GM12878 (cell line): ENCODE measurements around the gene CLEC17A. TPM values are rescaled to one million over a fixed set of nuclear protein-coding genes. Genes with fewer than 3 reads are reported as not detected.

ENCODE experiments used
- ATF3 ChIP-seq: IDR thresholded peaks from 2 replicates; pipeline ENCODE4 v1.6.1; 2011; ENCODE audit warnings: low read depth, mild to moderate bottlenecking, low read length, moderate library complexity, borderline replicate concordance; ENCODE audit errors: extremely low read depth
- BCL3 ChIP-seq: IDR thresholded peaks from 2 replicates; pipeline ENCODE4 v1.6.1; 2011; ENCODE audit warnings: borderline replicate concordance, low read depth, mild to moderate bottlenecking, moderate library complexity, low read length; ENCODE audit not compliant: insufficient read depth, poor library complexity, severe bottlenecking
- BHLHE40 ChIP-seq, 2 experiments: fragments of 450-650 bp in 1 of 2; IDR thresholded peaks; 2 replicates each; pipeline ENCODE4 v1.6.1; 2011 to 2017; ENCODE audit warnings: low read depth in 2 of 2, borderline replicate concordance in 1 of 2, improper control_type of control experiment in 1 of 2, low read length in 1 of 2, mild to moderate bottlenecking in 1 of 2
- CHD4 ChIP-seq: fragments of 200-600 bp; sonication (generic); IDR thresholded peaks from 2 replicates; pipeline ENCODE4 v1.6.1; 2016; ENCODE audit warnings: mild to moderate bottlenecking
- CREB1 ChIP-seq: IDR thresholded peaks from 2 replicates; pipeline ENCODE4 v1.6.1; 2012; ENCODE audit warnings: low read depth, mild to moderate bottlenecking, inconsistent platforms
- CREM ChIP-seq: IDR thresholded peaks from 2 replicates; pipeline ENCODE4 v1.6.1; 2014; ENCODE audit warnings: antibody characterized with exemption, low read depth
- EED ChIP-seq: sonication (generic); IDR thresholded peaks from 2 replicates; pipeline ENCODE4 v1.6.1; 2016; ENCODE audit warnings: antibody characterized with exemption, low read depth
- FOS ChIP-seq: IDR thresholded peaks from 3 replicates; pipeline ENCODE4 v1.6.1; 2011; ENCODE audit warnings: borderline replicate concordance; ENCODE audit not compliant: insufficient read length; ENCODE audit errors: extremely low read depth
- GABPA ChIP-seq: IDR thresholded peaks from 2 replicates; pipeline ENCODE4 v1.6.1; 2014; ENCODE audit warnings: antibody characterized with exemption, low read depth, mild to moderate bottlenecking, inconsistent platforms
- GATAD2B ChIP-seq: fragments of 450-650 bp; conservative IDR thresholded peaks from 2 replicates; pipeline ENCODE4 v1.6.1; 2017; ENCODE audit warnings: low read depth, mild to moderate bottlenecking, moderate library complexity
- HDAC2 ChIP-seq: fragments of 200-600 bp; sonication (generic); IDR thresholded peaks from 2 replicates; pipeline ENCODE4 v1.6.1; 2017
- HDAC6 ChIP-seq: fragments of 200-600 bp; sonication (generic); IDR thresholded peaks from one replicate; pipeline ENCODE4 v1.8.0; 2017; ENCODE audit warnings: antibody characterized with exemption; ENCODE audit not compliant: unreplicated experiment
- IKZF1 ChIP-seq: fragments of 450-650 bp; conservative IDR thresholded peaks from 2 replicates; pipeline ENCODE4 v1.6.1; 2017; ENCODE audit warnings: antibody characterized with exemption, mild to moderate bottlenecking
- IRF4 ChIP-seq: IDR thresholded peaks from 2 replicates; pipeline ENCODE4 v1.6.1; 2011; ENCODE audit warnings: low read depth, low read length
- IRF5 ChIP-seq: fragments of 450-650 bp; IDR thresholded peaks from 2 replicates; pipeline ENCODE4 v1.6.1; 2017; ENCODE audit warnings: borderline replicate concordance
- KLF5 ChIP-seq: fragments of 450-650 bp; IDR thresholded peaks from 2 replicates; pipeline ENCODE4 v1.6.1; 2014; ENCODE audit warnings: mild to moderate bottlenecking; ENCODE audit not compliant: partially characterized antibody
- MAX ChIP-seq: IDR thresholded peaks from 2 replicates; pipeline ENCODE4 v1.6.1; 2012; ENCODE audit warnings: low read depth, low read length, improper control_type of control experiment
- MLLT1 ChIP-seq: fragments of 450-650 bp; IDR thresholded peaks from 2 replicates; pipeline ENCODE4 v1.6.1; 2016; ENCODE audit warnings: mild to moderate bottlenecking
- MYB ChIP-seq: fragments of 150-350 bp; IDR thresholded peaks from 2 replicates; pipeline ENCODE4 v1.6.1; 2014; ENCODE audit warnings: mild to moderate bottlenecking, low read depth, low read length, borderline replicate concordance
- NR2F1 ChIP-seq: fragments of 450-650 bp; conservative IDR thresholded peaks from 2 replicates; pipeline ENCODE4 v1.6.1; 2017; ENCODE audit warnings: mild to moderate bottlenecking
- PRDM15 ChIP-seq: fragments of 450-650 bp; formaldehyde crosslinking; IDR thresholded peaks from 2 replicates; pipeline ENCODE4 v1.4.0; 2020; ENCODE audit warnings: mild to moderate bottlenecking, moderate library complexity
- RAD21 ChIP-seq: IDR thresholded peaks from 2 replicates; pipeline ENCODE4 v1.6.1; 2011; ENCODE audit warnings: mild to moderate bottlenecking, low read depth, low read length, moderate library complexity; ENCODE audit not compliant: insufficient read depth
- RAD51 ChIP-seq: fragments of 450-650 bp; IDR thresholded peaks from 2 replicates; pipeline ENCODE4 v1.6.1; 2016; ENCODE audit warnings: moderate library complexity, mild to moderate bottlenecking, inconsistent platforms
- RUNX3 ChIP-seq: IDR thresholded peaks from 2 replicates; pipeline ENCODE4 v1.6.1; 2012; ENCODE audit warnings: low read length, inconsistent platforms
- SP1 ChIP-seq: IDR thresholded peaks from one replicate; pipeline ENCODE4 v1.6.1; 2011; ENCODE audit warnings: low read depth, low read length
- polyA plus RNA-seq, 11 experiments: library from polyadenylated mRNA; depleted of rRNA in 4 of 11; unstranded in 6 of 11; stranded (reverse) in 5 of 11; fragments of >200 nt; fragmentation: Nextera tagmentation in 4 of 11; fragmentation: Illumina TruSeq in 1 of 11; extraction: Ambion mirVana in 4 of 11; extraction: Trizol in 1 of 11; gene quantifications; 1 replicate in 1 of 11; 2 replicates in 10 of 11; pipeline versions ENCODE4 v1.2.1 to v1.2.3, GENCODE V29; 2011 to 2016; ENCODE audit warnings: inconsistent platforms in 2 of 11, missing spikeins in 2 of 11, low read depth in 1 of 11
- total RNA-seq, 4 experiments: library from RNA; depleted of rRNA in 3 of 4; stranded (reverse); fragments of >200 nt in 3 of 4; fragmentation: Illumina TruSeq in 1 of 4; extraction: Trizol in 1 of 4; gene quantifications; 2 replicates each; pipeline versions ENCODE4 v1.2.1 to v1.2.3, GENCODE V29; 2013 to 2021

The CLEC17A gene
- total and polyA plus RNA-seq, 10 of the 15 experiments (the other 5 are each of a cell fraction or from before 2014, with no cell fraction given) = 12.9 to 131 (median 97.3) TPM

GRCh38 chr19:14614099-14614412 is 31.2 kb downstream of the CLEC17A start (continued):
- TF ChIP-seq FOS (no peak), MAX (no peak), GABPA (no peak), HDAC2 (no peak), PRDM15 (CRISPR knock-in tag) (no peak), MYB (no peak), HDAC6 (no peak), RAD21 (no peak), CHD4 (no peak), EED (peak; percentile 75; the same call in 1 of the 2 replicates), MLLT1 (no peak; the same call in none of the 2 replicates), CREB1 (peak; percentile 46; the same call in 1 of the 2 replicates), KLF5 (no peak), SP1 (no peak), CREM (peak; percentile 42), NR2F1 (peak; percentile 85), IRF4 (no peak; the same call in 1 of the 2 replicates), BCL3 (peak; percentile 58), IKZF1 (peak; percentile 84), IRF5 (no peak), BHLHE40 (IDR thresholded peaks at IDR 0.05; ENCODE audit: borderline replicate concordance in 1 of 2, low read depth in 2 of 2, low read length in 1 of 2) (peak in 1 of 2 experiments; percentile 53; a peak in 1 of 4 replicates), RAD51 (no peak), ATF3 (no peak), GATAD2B (peak; percentile 89), RUNX3 (peak; percentile 83)
